ENCODE results near the gene GALR2. TPM values are rescaled to one million over a fixed set of nuclear protein-coding genes. Genes with fewer than 3 reads are reported as not detected.

The GALR2 gene
- total and polyA plus RNA-seq, 10 of the 15 experiments (the other 5 are each of a cell fraction or from before 2014, with no cell fraction given), result 0.06 to 1.2 (median 0.22) TPM; not detected in 5

GRCh38 chr17:76125391-76125675, 50.8 kb downstream of the GALR2 start (continued):
- TF ChIP-seq CTCF (IDR thresholded peaks at IDR 0.05 in 2 of 3, conservative IDR thresholded peaks at IDR 0.05 in 1 of 3; ENCODE audit: control insufficient read depth in 2 of 3, extremely low read depth in 1 of 3, insufficient read depth in 1 of 3, low read depth in 3 of 3, low read length in 3 of 3) (no peak), CBX5 (IDR thresholded peaks at IDR 0.05; ENCODE audit: low read depth) (no peak)

DNA sequence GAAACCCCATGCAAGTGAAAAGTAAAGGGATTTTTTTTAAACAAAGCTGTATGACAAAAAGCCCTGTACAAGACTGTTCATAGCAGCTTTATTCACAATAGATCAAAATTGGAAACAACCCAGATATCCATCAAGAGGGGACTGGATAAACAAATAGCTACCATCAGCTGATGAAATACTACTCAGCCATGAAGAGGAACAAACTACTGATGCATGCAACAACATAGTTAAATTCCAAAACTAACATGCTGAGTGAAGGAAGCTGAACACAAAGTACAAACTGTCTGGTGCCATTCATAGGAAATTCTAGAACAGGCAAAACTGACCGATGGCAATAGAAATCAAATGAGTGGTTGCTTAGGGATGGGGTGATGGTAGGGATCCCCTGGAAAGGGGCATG, 51.3 kb downstream of the GALR2 start:
- POLR2A ChIA-PET, result interaction anchor here (0.8 to 2.8 kb wide), 3 partner anchors 54 to 147 kb away, joined by 3 to 11 read pairs (median 3); no protein-coding TSS in a partner anchor
- ATAC-seq (no peak), DNase-seq (ENCODE audit: low read depth, low spot score) (no peak), FAIRE-seq (no peak)
- intact Hi-C loops (cut with micrococcal nuclease; ENCODE audit: unreplicated experiment), result loop anchor here (10.0 kb wide), 1 partner anchor 259 kb away; the partner anchor contains the start of gene SPHK1
- Histone ChIP-seq H3K9me3 (replicated peaks; ENCODE audit: control insufficient read depth, insufficient read depth, low read length) (no peaks in the 10 kb centered on the region), H3K4me1 (ENCODE audit: control insufficient read depth, insufficient read depth, low read length) (peaks cover 6% of the 10 kb centered on the region), H2AFZ (ENCODE audit: control insufficient read depth, low read depth, low read length) (no peak overlapping the region), H4K20me1 (ENCODE audit: control insufficient read depth, insufficient read depth) (no peaks in the 10 kb centered on the region), H3K4me3 (no peak overlapping the region), H3K36me3 (ENCODE audit: control insufficient read depth in 2 of 2, insufficient read depth in 2 of 2, low read length in 1 of 2) (no peaks in the 10 kb centered on the region), H3K4me2 (ENCODE audit: control insufficient read depth, insufficient read depth) (no peak overlapping the region), H3K27ac (ENCODE audit: control insufficient read depth, insufficient read depth) (no peak overlapping the region), H3K27me3 (replicated peaks in 1 of 2; ENCODE audit: control insufficient read depth in 2 of 2, insufficient read depth in 2 of 2, low read length in 1 of 2) (no peaks in the 10 kb centered on the region), H3K9ac (ENCODE audit: control insufficient read depth, insufficient read depth, low read length) (no peak overlapping the region), H3K79me2 (ENCODE audit: control insufficient read depth, insufficient read depth, low read length) (no peaks in the 10 kb centered on the region)
- in situ Hi-C loops (cut with MboI), result no loop called here
- RAD21 ChIA-PET (ENCODE audit: unreplicated experiment), result interaction anchor here (0.7 to 9.5 kb wide), 8 partner anchors 55 to 176 kb away, joined by 3 to 125 read pairs (median 12); partner anchors contain the start of gene UBALD2
- 100% methylated on average over 1 of the region's 1 CpG for WGBS (ENCODE audit: insufficient coverage, insufficient replicate concordance, low lambda C conversion rate, missing lambda C conversion rate)
- SMC1A ChIA-PET (ENCODE audit: uncharacterized antibody, unreplicated experiment), result interaction anchor here (0.8 to 9.0 kb wide), 12 partner anchors 19 to 173 kb away, joined by 3 to 77 read pairs (median 6); no protein-coding TSS in a partner anchor
- TF ChIP-seq BACH1 (IDR thresholded peaks at IDR 0.05; ENCODE audit: borderline replicate concordance), result no peak
- TF ChIP-seq SIN3A (IDR thresholded peaks at IDR 0.05; ENCODE audit: low read depth, low read length), result no peak
- TF ChIP-seq BCL11A (IDR thresholded peaks at IDR 0.05; ENCODE audit: low read depth, low read length), result no peak
- no peak for TF ChIP-seq CHD4 (IDR thresholded peaks at IDR 0.05)
- BruUV-seq (replicated peaks), result no TSS peak
- CTCF ChIA-PET, result interaction anchor here (0.7 to 18.3 kb wide), 20 partner anchors 8 to 220 kb away, joined by 3 to 316 read pairs (median 5); partner anchors contain the start of gene UBALD2

Small RNA genes lying within 50 kb of the gene (microRNA-seq; reads per million reads assigned to microRNA genes)
- gene MIR6868, result 2.3 reads per million, percentile 7 among the genes with 10 or more reads in this experiment

Small RNA genes lying within 50 kb of the gene (small RNA-seq; reads per million reads assigned to genes)
- 0.59 reads per million, percentile 14 among the genes with 10 or more reads in this experiment for gene MIR6868

Other genes starting within 250 kb of the GALR2 start
Only the 7 nearest of the 17 such genes appear.
- 18.2 and 20.2 TPM in 2 replicates for gene TEN1, start 95.5 kb upstream of the GALR2 start, total RNA-seq (2014; rRNA removed)
- 15.1 and 15.6 TPM in 2 replicates for gene TEN1, start 95.5 kb upstream of the GALR2 start, total RNA-seq (2014; rRNA removed; fragmentation: Illumina TruSeq; extraction: Trizol)
- gene TEN1, start 95.5 kb upstream of the GALR2 start, total RNA-seq (2021), result 19.1 and 20.8 TPM in 2 replicates
- 11.2 and 18.9 TPM in 2 replicates for gene TEN1, start 95.5 kb upstream of the GALR2 start, polyA plus RNA-seq (2011; rRNA removed)
- 1.3 and 9.8 TPM in 2 replicates for gene TEN1, start 95.5 kb upstream of the GALR2 start, polyA plus RNA-seq (2014; fragmentation: Illumina TruSeq; extraction: Trizol)
- 1 to 10 TPM; 1.1 to 5.4 TPM for gene TEN1, start 95.5 kb upstream of the GALR2 start, polyA plus RNA-seq (2014; fragmentation: Nextera tagmentation; extraction: Ambion mirVana)
- gene TEN1, start 95.5 kb upstream of the GALR2 start, polyA plus RNA-seq (2014; rRNA removed), result 33.1 and 35.9 TPM in 2 replicates
- 10 to 100 TPM; 16.6 to 23.0 TPM for gene TEN1, start 95.5 kb upstream of the GALR2 start, polyA plus RNA-seq (2016; fragmentation: Nextera tagmentation; extraction: Ambion mirVana)
- 1.1 and 1.6 TPM in 2 replicates for gene CDK3, start 73.9 kb upstream of the GALR2 start, total RNA-seq (2014; rRNA removed)
- gene CDK3, start 73.9 kb upstream of the GALR2 start, total RNA-seq (2014; rRNA removed; fragmentation: Illumina TruSeq; extraction: Trizol), result 3.5 and 4.0 TPM in 2 replicates
- 5.3 and 6.9 TPM in 2 replicates for gene CDK3, start 73.9 kb upstream of the GALR2 start, total RNA-seq (2021)
- 4.1 and 7.0 TPM in 2 replicates for gene CDK3, start 73.9 kb upstream of the GALR2 start, polyA plus RNA-seq (2011; rRNA removed)
- gene CDK3, start 73.9 kb upstream of the GALR2 start, polyA plus RNA-seq (2014; fragmentation: Illumina TruSeq; extraction: Trizol), result 3.4 and 5.2 TPM in 2 replicates
- gene CDK3, start 73.9 kb upstream of the GALR2 start, polyA plus RNA-seq (2014; fragmentation: Nextera tagmentation; extraction: Ambion mirVana), result 1 to 10 TPM; 1.3 to 1.6 TPM
- 7.1 and 7.9 TPM in 2 replicates for gene CDK3, start 73.9 kb upstream of the GALR2 start, polyA plus RNA-seq (2014; rRNA removed)
- 1 to 10 TPM; 3.5 to 4.5 TPM for gene CDK3, start 73.9 kb upstream of the GALR2 start, polyA plus RNA-seq (2016; fragmentation: Nextera tagmentation; extraction: Ambion mirVana)
- gene EVPL, start 47.5 kb upstream of the GALR2 start, total RNA-seq (2014; rRNA removed), result not detected in 2 replicates
- gene EVPL, start 47.5 kb upstream of the GALR2 start, total RNA-seq (2014; rRNA removed; fragmentation: Illumina TruSeq; extraction: Trizol), result not detected in 2 replicates
- gene EVPL, start 47.5 kb upstream of the GALR2 start, total RNA-seq (2021), result 0.03 TPM in 2 replicates
- gene EVPL, start 47.5 kb upstream of the GALR2 start, polyA plus RNA-seq (2011; rRNA removed), result not detected in 2 replicates
- gene EVPL, start 47.5 kb upstream of the GALR2 start, polyA plus RNA-seq (2014; fragmentation: Illumina TruSeq; extraction: Trizol), result not detected in 2 replicates
- gene EVPL, start 47.5 kb upstream of the GALR2 start, polyA plus RNA-seq (2014; fragmentation: Nextera tagmentation; extraction: Ambion mirVana), result not detected
- 0.01 TPM in 1 of 2 replicates, not detected in the other for gene EVPL, start 47.5 kb upstream of the GALR2 start, polyA plus RNA-seq (2014; rRNA removed)
- gene EVPL, start 47.5 kb upstream of the GALR2 start, polyA plus RNA-seq (2016; fragmentation: Nextera tagmentation; extraction: Ambion mirVana), result not detected
- 27.5 and 30.2 TPM in 2 replicates for gene SRP68, start 2.3 kb upstream of the GALR2 start, total RNA-seq (2014; rRNA removed)
- gene SRP68, start 2.3 kb upstream of the GALR2 start, total RNA-seq (2014; rRNA removed; fragmentation: Illumina TruSeq; extraction: Trizol), result 24.7 and 26.6 TPM in 2 replicates
- 66.7 and 68.5 TPM in 2 replicates for gene SRP68, start 2.3 kb upstream of the GALR2 start, total RNA-seq (2021)
- gene SRP68, start 2.3 kb upstream of the GALR2 start, polyA plus RNA-seq (2011; rRNA removed), result 68.5 and 84.8 TPM in 2 replicates
- gene SRP68, start 2.3 kb upstream of the GALR2 start, polyA plus RNA-seq (2014; fragmentation: Illumina TruSeq; extraction: Trizol), result 73.5 and 74.9 TPM in 2 replicates
- gene SRP68, start 2.3 kb upstream of the GALR2 start, polyA plus RNA-seq (2014; fragmentation: Nextera tagmentation; extraction: Ambion mirVana), result 10 to 100 TPM; 29.5 to 41.9 TPM
- gene SRP68, start 2.3 kb upstream of the GALR2 start, polyA plus RNA-seq (2014; rRNA removed), result 56.9 and 58.6 TPM in 2 replicates
- gene SRP68, start 2.3 kb upstream of the GALR2 start, polyA plus RNA-seq (2016; fragmentation: Nextera tagmentation; extraction: Ambion mirVana), result 10 to 100 TPM; 87.0 to 89.7 TPM
- gene ZACN, start 4.4 kb downstream of the GALR2 start, total RNA-seq (2014; rRNA removed), result 0.06 and 0.11 TPM in 2 replicates
- 0.22 TPM in 1 of 2 replicates, not detected in the other for gene ZACN, start 4.4 kb downstream of the GALR2 start, total RNA-seq (2014; rRNA removed; fragmentation: Illumina TruSeq; extraction: Trizol)
- gene ZACN, start 4.4 kb downstream of the GALR2 start, total RNA-seq (2021), result 0.49 and 0.53 TPM in 2 replicates
- gene ZACN, start 4.4 kb downstream of the GALR2 start, polyA plus RNA-seq (2011; rRNA removed), result 0.14 and 0.23 TPM in 2 replicates
- gene ZACN, start 4.4 kb downstream of the GALR2 start, polyA plus RNA-seq (2014; fragmentation: Illumina TruSeq; extraction: Trizol), result not detected in 2 replicates
- under 1 TPM in 1 of 2 experiments, not detected in 1; 0.99 TPM for gene ZACN, start 4.4 kb downstream of the GALR2 start, polyA plus RNA-seq (2014; fragmentation: Nextera tagmentation; extraction: Ambion mirVana)
- gene ZACN, start 4.4 kb downstream of the GALR2 start, polyA plus RNA-seq (2014; rRNA removed), result 0.25 and 0.46 TPM in 2 replicates
- gene ZACN, start 4.4 kb downstream of the GALR2 start, polyA plus RNA-seq (2016; fragmentation: Nextera tagmentation; extraction: Ambion mirVana), result 10 to 100 TPM in 1 of 2 experiments, 1 to 10 TPM in 1; 8.7 to 11.3 TPM
- 45.0 and 47.8 TPM in 2 replicates for gene EXOC7, start 29.0 kb downstream of the GALR2 start, total RNA-seq (2014; rRNA removed)
- 32.3 and 36.3 TPM in 2 replicates for gene EXOC7, start 29.0 kb downstream of the GALR2 start, total RNA-seq (2014; rRNA removed; fragmentation: Illumina TruSeq; extraction: Trizol)
- gene EXOC7, start 29.0 kb downstream of the GALR2 start, total RNA-seq (2021), result 64.9 and 71.3 TPM in 2 replicates
- gene EXOC7, start 29.0 kb downstream of the GALR2 start, polyA plus RNA-seq (2011; rRNA removed), result 46.4 and 59.8 TPM in 2 replicates
- 17.2 and 35.5 TPM in 2 replicates for gene EXOC7, start 29.0 kb downstream of the GALR2 start, polyA plus RNA-seq (2014; fragmentation: Illumina TruSeq; extraction: Trizol)
- gene EXOC7, start 29.0 kb downstream of the GALR2 start, polyA plus RNA-seq (2014; fragmentation: Nextera tagmentation; extraction: Ambion mirVana), result 10 to 100 TPM; 18.8 to 25.5 TPM
- gene EXOC7, start 29.0 kb downstream of the GALR2 start, polyA plus RNA-seq (2014; rRNA removed), result 51.0 and 52.7 TPM in 2 replicates
- 10 to 100 TPM; 48.6 to 59.0 TPM for gene EXOC7, start 29.0 kb downstream of the GALR2 start, polyA plus RNA-seq (2016; fragmentation: Nextera tagmentation; extraction: Ambion mirVana)
- not detected in 2 replicates for gene FOXJ1, start 66.5 kb downstream of the GALR2 start, total RNA-seq (2014; rRNA removed)
- gene FOXJ1, start 66.5 kb downstream of the GALR2 start, total RNA-seq (2014; rRNA removed; fragmentation: Illumina TruSeq; extraction: Trizol), result not detected in 2 replicates
- gene FOXJ1, start 66.5 kb downstream of the GALR2 start, total RNA-seq (2021), result not detected in 2 replicates
- not detected in 2 replicates for gene FOXJ1, start 66.5 kb downstream of the GALR2 start, polyA plus RNA-seq (2011; rRNA removed)
- gene FOXJ1, start 66.5 kb downstream of the GALR2 start, polyA plus RNA-seq (2014; fragmentation: Illumina TruSeq; extraction: Trizol), result not detected in 2 replicates
- not detected for gene FOXJ1, start 66.5 kb downstream of the GALR2 start, polyA plus RNA-seq (2014; fragmentation: Nextera tagmentation; extraction: Ambion mirVana)
- not detected in 2 replicates for gene FOXJ1, start 66.5 kb downstream of the GALR2 start, polyA plus RNA-seq (2014; rRNA removed)
- not detected for gene FOXJ1, start 66.5 kb downstream of the GALR2 start, polyA plus RNA-seq (2016; fragmentation: Nextera tagmentation; extraction: Ambion mirVana)

Measured in GM12878 (cell line).